ENCODE data around the gene TSPOAP1.

TSPOAP1 gene

GRCh38 chr17:58336456-58337209 lies 8.0 kb upstream of the TSPOAP1 start:
- no peak overlapping the region for H3K4me3 ChIP-seq (ENCODE audit: low read depth, low read length)
- DNase-seq (ENCODE audit: low read depth, low spot score), result no peak
- in situ Hi-C loops (cut with HindIII; ENCODE audit: low sequenced_read_pairs), result no loop called here
- TF ChIP-seq CTCF (IDR thresholded peaks at IDR 0.05; ENCODE audit: low read depth, low read length), result no peak

- H3K4me3 ChIP-seq (ENCODE audit: low read depth, low read length), result no peak overlapping the region
Observed at GRCh38 chr17:58335779-58336455, 7.3 kb upstream of the TSPOAP1 start.

GRCh38 chr17:58335061-58335731 lies 6.6 kb upstream of the TSPOAP1 start:
- TF ChIP-seq CTCF (IDR thresholded peaks at IDR 0.05; ENCODE audit: low read depth, low read length), result no peak
- DNase-seq (ENCODE audit: low read depth, low spot score), result no peak
- in situ Hi-C loops (cut with HindIII; ENCODE audit: low sequenced_read_pairs), result no loop called here
- no peak overlapping the region for H3K4me3 ChIP-seq (ENCODE audit: low read depth, low read length)

More at GRCh38 chr17:58335779-58336455, 7.3 kb upstream of the TSPOAP1 start:
- no peak for TF ChIP-seq CTCF (IDR thresholded peaks at IDR 0.05; ENCODE audit: low read depth, low read length)
- no peak for DNase-seq (ENCODE audit: low read depth, low spot score)
- in situ Hi-C loops (cut with HindIII; ENCODE audit: low sequenced_read_pairs), result no loop called here

GRCh38 chr17:58334661-58335060 lies 6.1 kb upstream of the TSPOAP1 start:
- no peak for TF ChIP-seq CTCF (IDR thresholded peaks at IDR 0.05; ENCODE audit: low read depth, low read length)
- in situ Hi-C loops (cut with HindIII; ENCODE audit: low sequenced_read_pairs), result no loop called here
- H3K4me3 ChIP-seq (ENCODE audit: low read depth, low read length), result no peak overlapping the region
- DNase-seq (ENCODE audit: low read depth, low spot score), result no peak

GRCh38 chr17:58334256-58334655 lies 5.7 kb upstream of the TSPOAP1 start:
- no peak for DNase-seq (ENCODE audit: low read depth, low spot score)
- no peak overlapping the region for H3K4me3 ChIP-seq (ENCODE audit: low read depth, low read length)
- TF ChIP-seq CTCF (IDR thresholded peaks at IDR 0.05; ENCODE audit: low read depth, low read length), result no peak
- in situ Hi-C loops (cut with HindIII; ENCODE audit: low sequenced_read_pairs), result no loop called here

GRCh38 chr17:58333736-58334207 lies 5.2 kb upstream of the TSPOAP1 start:
- no peak for DNase-seq (ENCODE audit: low read depth, low spot score)
- H3K4me3 ChIP-seq (ENCODE audit: low read depth, low read length), result no peak overlapping the region
- no peak for TF ChIP-seq CTCF (IDR thresholded peaks at IDR 0.05; ENCODE audit: low read depth, low read length)
- in situ Hi-C loops (cut with HindIII; ENCODE audit: low sequenced_read_pairs), result no loop called here

Measured in astrocyte of the spinal cord (primary cell).